ENCODE measurements around the gene MAP3K20.
"Not testable (repeated sequence)": the region's sequence is repeated elsewhere in the genome, so short reads cannot be mapped to it uniquely, and the experiment has no call there.

Gene MAP3K20

GRCh38 chr2:173075781-173076580, at the start of gene MAP3K20:
MAP3K20 (plus strand) TSS chr2:173075846; CDS start chr2:173091032, 15,186 bp downstream.
- no peaks in the 10 kb centered on the region for H3K9me3 Mint-ChIP-seq
- CTCF ChIA-PET: no interaction called here
- peak within 1 kb of the TSS; percentile 76 for H3K4me3 Mint-ChIP-seq
- peak; percentile 74 for DNase-seq
- H3K4me1 Mint-ChIP-seq: peaks cover 27% of the 10 kb centered on the region
- no peaks in the 10 kb centered on the region for H3K36me3 Mint-ChIP-seq
- H3K27me3 Mint-ChIP-seq: peaks cover 30% of the 10 kb centered on the region
- H3K27ac Mint-ChIP-seq: peak within 1 kb of the TSS; percentile 50

- Mint-ChIP-seq H3K27me3 (no peaks in the 10 kb centered on the region), H3K9me3 (no peaks in the 10 kb centered on the region), H3K36me3 (no peaks in the 10 kb centered on the region), H3K4me3 (no peak overlapping the region), H3K4me1 (no peaks in the 10 kb centered on the region), H3K27ac (no peak overlapping the region)
- no peak for DNase-seq
- CTCF ChIA-PET: interaction anchor here (0.7 to 8.9 kb wide), 16 partner anchors 9 to 423 kb away, joined by 3 to 173 read pairs (median 4); no protein-coding TSS in a partner anchor
These were observed 49.2 kb upstream of the MAP3K20 start for GRCh38 chr2:173026479-173026878.

GRCh38 chr2:173027181-173028128, 48.2 kb upstream of the MAP3K20 start:
- Mint-ChIP-seq H3K4me1 (no peaks in the 10 kb centered on the region), H3K9me3 (no peaks in the 10 kb centered on the region), H3K36me3 (no peaks in the 10 kb centered on the region), H3K27ac (no peak overlapping the region), H3K4me3 (no peak overlapping the region), H3K27me3 (peaks cover 5% of the 10 kb centered on the region)
- DNase-seq: peak; percentile 86
- CTCF ChIA-PET: interaction anchor here (0.6 to 8.9 kb wide), 31 partner anchors 9 to 1052 kb away, joined by 3 to 173 read pairs (median 3); no protein-coding TSS in a partner anchor

DNA sequence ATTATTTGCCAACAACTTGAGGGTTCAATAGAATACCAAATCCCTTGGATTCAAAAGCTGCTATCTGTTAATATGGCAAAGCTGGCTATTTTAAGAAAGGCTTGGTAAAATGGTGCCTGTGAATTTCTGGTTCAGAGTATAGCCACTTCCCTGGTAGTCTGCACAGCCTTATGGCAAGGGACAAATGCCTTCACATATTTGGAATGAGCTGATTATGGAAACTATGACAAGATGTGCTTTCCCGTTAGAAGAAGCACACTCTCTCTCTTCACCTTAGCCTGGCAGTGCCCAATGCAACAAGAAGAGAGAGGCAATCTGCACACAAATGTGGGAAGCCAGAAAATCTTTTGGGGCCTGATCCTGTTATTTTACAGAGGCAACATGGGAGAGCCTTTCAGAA, 47.5 kb upstream of the MAP3K20 start:
- CTCF ChIA-PET: interaction anchor here (0.6 to 8.9 kb wide), 27 partner anchors 8 to 1051 kb away, joined by 3 to 173 read pairs (median 3); no protein-coding TSS in a partner anchor
- H3K9me3 Mint-ChIP-seq: no peaks in the 10 kb centered on the region
- H3K36me3 Mint-ChIP-seq: no peaks in the 10 kb centered on the region
- no peaks in the 10 kb centered on the region for H3K4me1 Mint-ChIP-seq
- DNase-seq: no peak
- no peak overlapping the region for H3K4me3 Mint-ChIP-seq
- H3K27me3 Mint-ChIP-seq: peaks cover 5% of the 10 kb centered on the region
- no peak overlapping the region for H3K27ac Mint-ChIP-seq

DNA sequence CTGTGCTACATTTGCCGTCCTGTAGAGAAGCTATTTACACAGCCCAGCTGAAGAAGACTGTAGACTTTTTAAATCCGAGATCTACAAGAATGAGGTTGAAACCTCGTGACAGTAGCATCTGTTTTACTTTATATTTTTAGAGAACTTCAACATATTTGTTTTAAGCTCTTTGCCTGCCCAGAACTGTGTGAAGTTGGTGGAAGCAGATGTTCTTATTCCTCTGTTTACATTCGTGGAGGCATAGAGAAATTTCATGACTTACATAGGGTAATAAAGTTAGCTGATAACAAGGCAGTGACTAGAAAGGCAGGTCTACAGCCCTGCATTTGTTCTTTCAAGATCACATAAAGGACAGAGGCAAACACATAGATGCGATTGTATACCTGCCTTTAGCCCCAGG, 47.0 kb upstream of the MAP3K20 start:
- DNase-seq: no peak

GRCh38 chr2:173030561-173031490, 44.8 kb upstream of the MAP3K20 start:
- Mint-ChIP-seq H3K4me1 (no peaks in the 10 kb centered on the region), H3K36me3 (no peaks in the 10 kb centered on the region), H3K9me3 (no peaks in the 10 kb centered on the region), H3K27me3 (peaks cover 5% of the 10 kb centered on the region), H3K4me3 (no peak overlapping the region), H3K27ac (no peak overlapping the region)
- CTCF ChIA-PET: interaction anchor here (8.9 kb wide), 1 partner anchor 180 kb away, joined by 173 read pairs; no protein-coding TSS in a partner anchor
- DNase-seq: no peak

More for the DNA sequence above, 47.0 kb upstream of the MAP3K20 start:
- CTCF ChIA-PET: interaction anchor here (1.2 to 8.9 kb wide), 9 partner anchors 8 to 374 kb away, joined by 3 to 173 read pairs (median 8); no protein-coding TSS in a partner anchor
- no peak overlapping the region for H3K27ac Mint-ChIP-seq
- H3K9me3 Mint-ChIP-seq: no peaks in the 10 kb centered on the region
- H3K36me3 Mint-ChIP-seq: no peaks in the 10 kb centered on the region
- H3K4me3 Mint-ChIP-seq: no peak overlapping the region
- H3K27me3 Mint-ChIP-seq: peaks cover 5% of the 10 kb centered on the region
- H3K4me1 Mint-ChIP-seq: no peaks in the 10 kb centered on the region

GRCh38 chr2:173032032-173032431, 43.6 kb upstream of the MAP3K20 start:
- CTCF ChIA-PET: interaction anchor here (1.0 to 8.9 kb wide), 2 partner anchors 17 to 178 kb away, joined by 3 to 173 read pairs; no protein-coding TSS in a partner anchor
- Mint-ChIP-seq H3K4me3 (no peak overlapping the region), H3K27me3 (peaks cover 5% of the 10 kb centered on the region), H3K36me3 (no peaks in the 10 kb centered on the region), H3K4me1 (no peaks in the 10 kb centered on the region), H3K27ac (no peak overlapping the region), H3K9me3 (no peaks in the 10 kb centered on the region)
- no peak for DNase-seq

DNA sequence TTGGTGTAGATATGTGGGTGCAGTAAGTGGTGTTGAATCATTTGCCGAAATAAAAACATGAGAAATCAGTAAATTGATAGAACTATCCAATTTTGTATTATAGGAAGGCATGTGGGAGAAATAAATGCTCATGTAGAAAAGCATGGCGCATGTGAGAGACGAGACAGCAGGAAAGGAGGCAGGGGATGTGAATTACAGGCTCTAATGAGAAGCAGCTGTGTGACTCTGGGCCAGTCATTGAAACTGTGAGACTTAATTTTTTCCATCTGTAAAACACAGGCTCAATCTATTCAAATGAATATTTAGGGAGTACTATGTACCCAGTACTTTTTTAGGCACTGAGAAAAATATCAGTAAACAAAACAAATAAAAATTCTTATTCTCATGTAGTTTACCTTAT, 42.6 kb upstream of the MAP3K20 start:
- Mint-ChIP-seq H3K27me3 (peaks cover 5% of the 10 kb centered on the region), H3K27ac (no peak overlapping the region), H3K36me3 (no peaks in the 10 kb centered on the region), H3K4me1 (no peaks in the 10 kb centered on the region), H3K9me3 (no peaks in the 10 kb centered on the region), H3K4me3 (no peak overlapping the region)
- no peak for DNase-seq
- CTCF ChIA-PET: interaction anchor here (0.6 to 8.9 kb wide), 3 partner anchors 102 to 177 kb away, joined by 3 to 173 read pairs (median 3); no protein-coding TSS in a partner anchor

DNA sequence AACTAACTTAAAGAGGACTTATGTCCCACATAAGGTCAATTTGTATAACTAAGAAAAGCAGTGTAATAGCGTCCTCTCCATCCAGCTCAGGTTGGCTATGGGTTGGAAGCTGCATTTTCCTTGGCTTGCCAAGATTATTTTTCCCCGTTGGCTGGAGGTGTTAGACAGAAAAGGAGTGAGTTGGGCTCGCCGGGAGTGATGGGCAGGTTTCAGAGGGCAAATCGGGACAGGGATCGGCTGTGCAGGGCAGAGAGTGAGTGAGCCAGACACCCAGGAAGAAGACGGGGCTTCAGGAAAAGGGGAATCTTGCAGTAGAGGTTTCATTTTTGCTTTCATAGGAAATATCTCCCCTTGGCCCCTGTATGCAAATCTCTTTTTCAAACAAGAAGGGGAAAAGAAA, 41.5 kb upstream of the MAP3K20 start:
- DNase-seq: no peak
- peaks cover 5% of the 10 kb centered on the region for H3K27me3 Mint-ChIP-seq
- H3K9me3 Mint-ChIP-seq: no peaks in the 10 kb centered on the region
- H3K4me1 Mint-ChIP-seq: no peaks in the 10 kb centered on the region
- no peaks in the 10 kb centered on the region for H3K36me3 Mint-ChIP-seq
- H3K4me3 Mint-ChIP-seq: no peak overlapping the region
- no peak overlapping the region for H3K27ac Mint-ChIP-seq
- CTCF ChIA-PET: no interaction called here

DNA sequence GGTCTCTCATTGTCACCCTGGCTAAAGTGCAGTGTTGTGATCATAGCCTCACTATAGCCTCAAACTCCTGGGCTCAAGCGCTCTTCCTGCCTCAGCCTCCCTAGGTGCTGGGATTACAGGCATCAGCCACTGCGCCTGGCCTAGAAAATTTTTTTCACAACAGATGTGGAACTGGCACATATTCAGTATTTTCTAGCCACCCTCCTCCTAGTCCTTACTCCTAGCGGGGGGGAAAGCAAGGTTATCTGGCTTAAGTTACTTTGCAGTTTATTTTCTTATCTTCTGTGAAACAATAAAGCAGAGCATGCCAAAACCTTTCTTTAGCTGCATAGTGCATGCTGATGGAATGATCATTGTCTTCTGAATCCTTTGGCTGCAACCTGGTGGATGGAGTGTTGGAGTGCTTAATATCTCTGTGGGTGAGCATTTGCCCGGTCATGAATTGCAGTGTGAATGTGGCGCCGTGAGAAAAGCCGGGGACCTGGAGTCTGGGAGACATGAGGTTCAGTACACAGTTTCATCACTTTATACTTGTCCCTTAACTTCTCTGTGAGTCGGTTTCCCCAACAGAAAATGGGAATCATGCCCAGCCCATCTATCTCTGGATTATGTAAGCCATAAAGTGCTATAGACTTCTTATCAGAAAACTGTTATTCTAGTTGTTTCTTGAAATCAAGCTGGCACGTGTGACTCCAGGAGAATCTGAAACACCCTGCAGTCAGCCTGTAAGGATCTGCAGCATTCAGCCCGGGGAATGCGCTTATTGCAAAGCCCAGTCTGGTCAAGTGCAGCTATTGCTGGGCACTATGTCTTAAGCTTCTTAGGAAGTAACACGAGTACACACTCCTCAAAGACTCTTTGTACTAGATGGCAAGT, 38.2 kb upstream of the MAP3K20 start:
- no peaks in the 10 kb centered on the region for H3K36me3 Mint-ChIP-seq
- H3K9me3 Mint-ChIP-seq: no peaks in the 10 kb centered on the region
- CTCF ChIA-PET: interaction anchor here (1.4 kb wide), 1 partner anchor 10 kb away, joined by 4 read pairs; no protein-coding TSS in a partner anchor

GRCh38 chr2:173038257-173038656, 37.4 kb upstream of the MAP3K20 start:
- H3K9me3 Mint-ChIP-seq, H3K27ac Mint-ChIP-seq, CTCF ChIA-PET, H3K4me1 Mint-ChIP-seq, H3K4me3 Mint-ChIP-seq, H3K27me3 Mint-ChIP-seq, DNase-seq, H3K36me3 Mint-ChIP-seq: not testable (repeated sequence)

More for the DNA sequence above, 38.2 kb upstream of the MAP3K20 start:
- H3K27me3 Mint-ChIP-seq: no peaks in the 10 kb centered on the region
- no peak overlapping the region for H3K27ac Mint-ChIP-seq
- H3K4me1 Mint-ChIP-seq: no peaks in the 10 kb centered on the region
- no peak overlapping the region for H3K4me3 Mint-ChIP-seq
- no peak for DNase-seq

DNA sequence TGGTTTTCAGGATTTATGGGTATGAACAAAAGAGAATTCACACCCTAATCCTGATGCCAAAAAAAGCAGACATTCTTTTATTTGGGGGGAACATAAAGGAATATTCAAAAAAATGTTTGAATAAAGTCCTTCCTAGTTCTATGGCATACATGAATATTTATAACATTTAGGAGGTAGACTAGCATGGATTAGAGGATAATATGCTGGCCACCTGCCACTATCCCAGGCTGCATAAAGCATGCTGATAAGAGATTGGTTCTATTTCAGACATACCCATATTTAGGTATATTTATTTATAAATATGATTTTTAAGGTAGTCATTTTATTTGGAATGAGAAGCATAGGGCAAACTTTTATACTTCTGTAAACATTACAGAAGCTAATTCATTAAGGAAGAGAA, 34.9 kb upstream of the MAP3K20 start:
- H3K4me3 Mint-ChIP-seq: no peak overlapping the region
- H3K4me1 Mint-ChIP-seq: no peaks in the 10 kb centered on the region
- H3K27ac Mint-ChIP-seq: no peak overlapping the region
- no peak for DNase-seq
- H3K36me3 Mint-ChIP-seq: no peaks in the 10 kb centered on the region
- H3K27me3 Mint-ChIP-seq: peaks cover 3% of the 10 kb centered on the region
- H3K9me3 Mint-ChIP-seq: no peaks in the 10 kb centered on the region
- CTCF ChIA-PET: interaction anchor here (1.0 kb wide), 1 partner anchor 13 kb away, joined by 3 read pairs; no protein-coding TSS in a partner anchor

Measured in activated naive CD4-positive, alpha-beta T cell treated with anti-CD3 and anti-CD28 coated beads, Interleukin-2, amount 10 ng/mL, durations not matched to agents 7 days and 5 days (primary cell).